ENCODE measurements around the gene MRAS.
A peak's percentile ranks its signal among the peaks of the same experiment; 100 is the strongest.
"Not testable (repeated sequence)": the region's sequence is repeated elsewhere in the genome, so short reads cannot be mapped to it uniquely, and the experiment has no call there.

The MRAS gene

DNA sequence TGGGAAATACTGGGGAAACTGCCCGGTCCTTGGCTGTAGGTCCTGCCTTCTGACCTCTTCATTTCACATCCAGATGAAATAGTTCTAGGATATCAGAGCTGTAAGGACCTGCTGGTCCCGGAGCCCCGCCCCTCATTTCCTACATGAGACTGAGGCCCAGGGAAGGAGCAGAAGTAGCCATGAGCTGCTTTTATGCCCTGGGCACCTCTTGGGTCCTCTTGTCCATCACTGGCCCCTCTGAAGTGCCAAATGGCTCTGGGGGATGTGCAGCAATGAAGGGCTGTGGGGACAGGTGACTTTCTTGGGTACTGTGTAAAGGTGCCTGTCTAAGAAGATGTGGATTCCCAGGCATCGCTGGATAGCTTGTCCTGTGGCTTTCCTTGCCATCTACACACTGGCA lies 45.8 kb downstream of the MRAS start:
- no peak for DNase-seq

DNA sequence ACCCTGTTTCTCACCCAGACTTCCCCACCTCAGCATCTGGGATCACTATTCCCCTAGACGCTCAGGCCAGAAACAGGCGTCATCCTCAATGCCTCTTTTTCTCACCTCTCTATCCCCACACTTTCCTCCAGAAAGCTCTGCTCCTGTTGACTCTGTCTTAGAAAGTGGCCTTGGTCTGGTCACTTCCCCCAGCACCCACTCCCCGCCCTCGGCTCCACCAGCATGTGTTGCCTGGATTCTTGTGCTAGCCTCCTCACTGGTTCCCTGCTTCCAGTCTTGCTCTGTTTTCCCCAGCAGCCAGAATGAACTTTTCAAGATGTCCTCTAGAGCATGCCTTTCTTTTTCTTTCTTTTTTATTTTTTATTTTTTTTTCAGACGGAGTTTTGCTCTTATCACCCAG lies 46.3 kb downstream of the MRAS start:
- no peak for DNase-seq

DNA sequence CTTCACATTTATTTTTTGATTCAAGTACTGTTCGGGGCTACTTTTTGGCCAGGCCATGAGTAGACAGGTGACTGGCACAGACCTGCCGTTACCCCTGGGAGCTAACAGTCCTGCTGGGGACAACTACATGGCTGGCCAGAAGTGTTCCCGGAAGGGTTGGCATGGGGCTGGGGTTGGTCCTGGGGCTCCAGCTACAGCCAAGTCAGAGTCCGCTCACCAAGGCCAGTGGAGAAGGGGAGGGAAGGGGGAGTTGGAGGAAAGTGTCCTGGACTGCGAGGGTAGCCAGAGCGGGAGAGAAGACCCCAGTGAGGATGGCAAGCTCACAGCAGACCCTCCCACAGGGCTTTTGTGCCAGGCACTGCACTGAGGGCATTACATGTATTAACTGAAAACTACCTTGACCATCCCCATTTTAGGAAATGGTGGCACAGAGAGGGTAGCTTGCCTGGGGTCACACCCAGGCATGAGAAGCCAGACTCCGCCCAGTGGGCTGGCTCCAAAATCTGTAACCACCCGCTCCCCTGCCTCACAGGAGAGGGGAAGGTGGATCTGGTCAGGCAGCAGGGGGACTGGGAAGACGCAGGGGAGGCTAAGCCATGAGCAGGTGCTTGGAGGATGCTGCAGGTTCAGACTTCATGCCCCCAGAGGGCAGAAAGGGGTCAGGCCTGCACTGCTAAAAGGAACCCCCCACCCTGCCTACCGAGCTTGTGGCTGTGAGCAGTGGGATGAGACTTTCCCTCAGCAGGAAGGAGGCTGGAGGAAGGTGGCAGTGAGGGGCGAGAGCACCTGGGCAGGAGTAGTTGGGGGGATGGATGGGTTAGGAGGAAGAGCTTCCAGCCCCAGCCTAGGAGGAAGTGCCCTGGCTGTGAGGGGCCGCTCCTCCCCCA lies 47.7 kb downstream of the MRAS start:
- no peak for DNase-seq

DNA sequence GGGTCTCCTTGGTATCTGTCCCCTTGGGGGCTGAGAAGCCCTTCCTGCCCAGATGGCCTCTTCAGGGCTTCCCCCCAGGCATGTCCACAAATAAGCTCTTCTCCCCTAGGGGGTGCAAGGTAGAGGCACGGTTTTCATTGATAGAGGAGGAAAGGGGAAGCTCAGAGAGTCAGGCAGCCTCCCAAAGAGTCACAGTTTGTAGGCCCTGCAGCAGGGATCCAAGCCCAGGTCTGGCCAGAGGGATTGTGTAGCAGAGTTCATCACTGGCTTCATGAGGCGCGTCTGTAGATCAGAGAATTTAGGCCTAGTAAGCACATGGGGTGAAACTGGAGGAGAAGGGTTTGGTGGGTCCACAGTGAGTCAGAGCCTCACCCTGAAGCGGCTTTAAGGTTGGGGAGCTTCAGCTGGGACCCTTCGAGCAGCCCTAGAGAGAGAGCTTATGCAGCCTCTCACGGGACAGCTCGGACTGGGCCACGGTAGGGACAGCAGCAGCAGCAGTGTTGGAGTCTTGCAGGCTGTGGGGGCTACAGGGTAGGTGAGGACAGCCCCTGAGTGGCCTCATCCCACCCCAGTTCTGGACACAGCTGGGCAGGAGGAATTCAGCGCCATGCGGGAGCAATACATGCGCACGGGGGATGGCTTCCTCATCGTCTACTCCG lies 48.5 kb downstream of the MRAS start:
- DNase-seq, result no peak

DNA sequence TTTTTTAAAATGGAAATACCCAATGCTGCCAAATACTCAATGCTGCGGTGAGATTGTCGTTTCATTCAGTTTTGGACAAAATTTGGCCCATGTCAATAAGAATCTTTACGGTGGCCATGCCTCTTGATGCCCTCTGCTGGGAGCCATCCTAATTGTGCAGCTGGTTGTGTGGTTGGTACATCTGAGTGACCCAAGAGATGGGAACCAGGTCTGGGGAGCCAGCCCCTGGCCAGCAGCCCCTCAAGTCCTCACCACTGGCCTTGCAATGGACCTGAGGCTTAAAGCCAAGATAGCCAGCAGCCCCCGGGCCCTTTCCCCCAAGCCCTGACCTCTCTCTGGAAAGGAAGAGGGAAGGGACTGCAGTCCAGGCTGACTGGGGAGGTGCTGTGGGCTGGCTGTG lies 49.6 kb downstream of the MRAS start:
- DNase-seq, result no peak

DNA sequence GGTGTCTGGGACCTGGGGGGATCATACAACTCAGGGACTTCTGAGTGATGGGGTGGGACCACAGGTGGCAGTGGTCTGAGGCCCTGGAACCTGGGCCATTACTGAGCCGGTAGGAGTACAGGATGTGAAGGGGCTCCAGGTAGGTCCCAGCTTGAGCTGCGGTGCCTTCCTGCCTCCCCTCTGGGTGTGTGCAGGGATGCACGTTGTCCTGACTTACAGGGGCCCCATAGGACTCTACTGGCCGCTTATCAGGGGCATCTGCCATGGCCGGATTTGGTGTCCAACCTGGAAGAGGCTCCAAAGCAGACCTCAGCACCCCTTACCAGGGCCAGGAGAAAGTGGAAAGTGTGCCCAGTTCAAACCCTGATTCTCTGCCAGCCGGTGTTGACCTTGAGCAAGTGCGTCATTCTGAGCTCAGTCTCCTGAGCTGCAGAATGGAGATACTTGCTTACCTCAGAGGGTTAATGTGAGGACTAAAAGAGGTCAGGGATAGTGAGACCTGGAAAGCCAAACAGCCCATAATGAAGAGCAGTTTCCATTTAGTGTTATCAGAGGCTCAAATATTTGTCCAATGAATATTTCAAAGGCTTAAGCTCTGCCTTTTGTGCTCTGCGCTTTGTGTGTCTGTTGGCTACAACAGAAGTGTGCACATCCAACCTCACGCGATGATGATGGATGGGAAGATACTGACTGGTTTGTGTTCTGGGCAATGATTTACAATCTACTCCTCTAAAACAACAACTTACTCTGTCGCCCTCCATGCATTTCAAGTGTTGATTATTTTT lies 50.6 kb downstream of the MRAS start:
- DNase-seq, result no peak

DNA sequence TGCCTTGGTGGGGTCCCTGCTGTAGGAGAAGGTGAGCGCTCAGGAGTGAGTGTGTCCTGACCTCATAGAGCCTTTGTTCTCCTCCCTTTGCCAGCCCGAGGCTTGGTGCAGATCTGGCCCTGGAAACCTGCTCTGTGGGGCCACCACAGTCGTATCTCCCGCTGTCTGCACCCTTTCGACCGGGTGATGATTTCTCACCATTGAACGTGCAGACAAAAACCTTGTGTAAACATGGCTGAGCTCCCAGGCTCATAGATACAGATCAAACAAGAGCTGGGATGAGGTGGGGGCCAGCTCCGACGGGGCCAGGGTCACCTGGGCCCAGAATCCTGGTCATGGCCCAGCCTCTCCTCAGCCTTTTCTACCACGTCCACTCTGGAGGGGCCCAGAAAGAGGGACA lies 51.4 kb downstream of the MRAS start:
- DNase-seq, result no peak

DNA sequence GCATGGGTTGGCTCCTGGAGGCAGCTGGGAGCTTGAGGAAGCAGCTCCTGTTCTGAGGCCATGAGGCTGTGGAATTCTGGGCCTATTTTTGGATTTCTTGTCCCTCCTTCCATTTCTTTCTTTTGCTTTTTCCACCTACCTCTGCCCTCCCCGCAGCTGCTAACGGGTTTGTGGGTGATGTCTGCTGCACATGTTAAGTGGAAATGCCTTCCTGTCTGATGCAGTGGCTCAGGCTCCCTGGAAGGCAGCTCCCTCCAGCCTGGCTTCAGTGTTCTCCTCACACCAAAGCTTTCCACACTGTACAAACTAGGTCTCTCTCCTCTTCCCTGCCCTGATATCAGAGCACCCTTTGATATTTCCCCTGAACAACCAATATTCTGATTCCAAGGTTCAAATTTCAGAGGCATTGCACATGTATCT lies 52.3 kb downstream of the MRAS start:
- no peak for DNase-seq

DNA sequence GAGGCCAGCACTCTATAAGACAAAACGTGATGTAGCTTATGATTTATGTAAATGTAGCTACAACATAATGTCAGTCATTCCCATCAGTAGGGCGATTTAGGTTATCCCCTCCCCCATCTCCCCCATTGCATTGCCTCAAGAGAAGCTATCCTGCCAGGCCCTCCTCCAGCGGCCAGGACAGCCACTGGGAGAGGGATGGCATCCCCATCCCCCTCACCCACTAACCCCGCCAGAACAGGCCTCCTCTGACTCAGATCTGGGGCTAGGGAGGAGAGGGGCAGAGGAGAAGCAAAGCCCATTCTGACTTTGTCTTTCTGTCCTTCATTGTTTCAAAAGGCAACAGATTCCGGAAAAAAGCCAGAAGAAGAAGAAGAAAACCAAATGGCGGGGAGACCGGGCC lies 53.5 kb downstream of the MRAS start:
- no peak for DNase-seq

DNA sequence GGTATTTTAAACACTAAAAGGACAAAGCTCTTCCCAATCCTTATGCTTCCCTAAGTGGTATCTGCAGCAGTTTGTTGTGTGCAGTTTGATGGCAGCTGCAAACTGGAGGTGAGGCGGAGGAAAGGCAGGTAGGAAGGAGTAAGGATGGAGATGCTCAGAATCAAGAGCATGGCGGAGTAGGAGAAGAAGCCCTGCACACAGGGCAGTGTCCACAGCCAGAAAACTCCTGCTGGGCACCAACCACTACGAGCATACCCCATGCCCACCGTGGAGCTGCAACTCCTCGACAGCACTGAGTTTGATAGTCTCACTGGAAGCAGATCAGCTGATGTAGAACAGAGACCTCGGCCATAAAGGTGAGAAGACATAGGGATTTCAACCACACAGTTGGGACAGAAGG lies 55.7 kb downstream of the MRAS start:
- DNase-seq, result no peak

DNA sequence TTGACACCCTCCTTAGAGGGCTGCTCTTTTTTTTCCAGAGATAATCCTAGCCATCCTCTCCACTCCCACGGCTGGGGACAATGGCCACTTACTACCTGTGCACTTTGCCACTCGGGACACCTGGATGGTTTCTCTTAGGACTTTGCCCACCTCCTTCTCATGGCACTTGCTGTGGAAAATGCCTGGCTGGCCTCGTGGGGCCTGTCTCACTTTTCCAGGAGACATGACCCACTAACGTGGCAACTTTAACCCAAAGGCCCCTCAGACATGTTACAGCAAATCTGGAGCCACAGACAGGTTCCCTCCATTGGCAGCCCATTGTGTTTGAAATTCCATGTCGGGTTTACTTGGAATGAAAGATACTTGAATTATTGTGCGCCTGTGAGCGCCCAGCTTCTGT lies 56.6 kb downstream of the MRAS start:
- DNase-seq, result no peak

DNA sequence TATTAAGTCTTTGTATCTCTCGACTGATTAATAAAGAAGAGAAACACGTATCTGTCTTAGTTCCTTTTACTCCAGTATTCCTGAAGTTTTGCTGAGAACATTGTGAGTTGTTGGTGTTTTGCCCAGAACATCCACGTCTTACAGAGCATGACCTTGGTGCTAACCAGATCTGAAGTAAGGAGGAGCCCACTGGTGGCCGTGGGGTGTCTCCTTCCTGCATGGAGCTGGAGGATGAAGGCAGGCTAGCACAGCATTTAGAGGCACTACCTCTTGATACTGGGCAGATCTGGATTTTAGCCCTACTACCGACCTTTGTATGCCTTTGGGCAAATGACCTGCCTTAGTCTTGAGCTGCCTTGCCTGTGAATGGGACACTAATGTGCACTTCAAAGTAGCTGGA lies 57.1 kb downstream of the MRAS start:
- DNase-seq, result no peak

DNA sequence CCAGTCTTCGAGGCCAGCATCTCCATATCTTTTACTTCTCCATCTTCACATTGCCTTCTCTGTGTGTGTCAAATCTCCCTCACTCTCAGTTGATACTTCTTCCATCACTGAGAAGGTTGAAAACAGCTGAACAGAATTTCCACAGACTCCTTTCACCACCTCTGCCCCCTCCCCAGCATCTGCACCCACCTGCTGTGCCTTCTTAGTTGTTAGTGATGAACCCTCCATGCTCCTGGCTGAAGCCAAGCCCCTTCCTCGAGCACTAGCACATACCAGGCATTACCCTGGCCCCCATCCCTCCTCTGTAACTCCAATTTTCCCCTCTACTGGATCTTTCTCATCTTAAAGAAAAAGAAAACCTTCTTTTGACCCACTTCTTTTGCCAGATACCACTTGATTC lies 58.2 kb downstream of the MRAS start:
- DNase-seq, result no peak

DNA sequence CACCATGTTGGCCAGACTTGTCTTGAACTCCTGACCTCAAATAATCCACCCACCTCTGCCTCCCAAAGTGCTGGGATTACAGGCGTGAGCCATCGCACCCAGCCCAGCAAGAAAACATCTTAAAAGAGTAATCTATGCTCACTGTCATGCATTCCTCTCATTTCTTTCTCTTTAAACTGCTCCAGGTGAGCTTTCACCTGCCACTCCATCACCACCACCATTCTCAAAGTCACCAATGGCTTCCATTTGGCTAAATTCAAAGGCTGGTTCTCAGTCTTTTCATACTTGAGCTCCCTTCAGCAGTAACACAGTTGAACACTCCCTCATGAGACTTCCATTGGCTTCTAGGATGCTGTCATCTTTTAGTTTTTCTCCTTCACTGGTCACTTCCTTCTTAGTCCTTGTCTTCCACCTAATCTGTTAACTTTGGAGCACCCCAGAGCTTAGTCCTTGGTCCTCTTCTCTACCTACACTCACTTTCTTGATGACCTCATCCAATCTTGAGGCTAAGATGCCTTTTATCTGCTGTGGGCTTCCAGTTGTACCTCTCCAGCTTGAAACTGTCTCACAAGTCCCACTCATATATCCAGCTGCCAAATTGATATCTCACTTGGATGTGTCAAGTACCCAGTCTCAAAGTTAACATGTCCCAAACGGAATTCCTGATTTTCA lies 59.0 kb downstream of the MRAS start:
- no peak for DNase-seq

DNA sequence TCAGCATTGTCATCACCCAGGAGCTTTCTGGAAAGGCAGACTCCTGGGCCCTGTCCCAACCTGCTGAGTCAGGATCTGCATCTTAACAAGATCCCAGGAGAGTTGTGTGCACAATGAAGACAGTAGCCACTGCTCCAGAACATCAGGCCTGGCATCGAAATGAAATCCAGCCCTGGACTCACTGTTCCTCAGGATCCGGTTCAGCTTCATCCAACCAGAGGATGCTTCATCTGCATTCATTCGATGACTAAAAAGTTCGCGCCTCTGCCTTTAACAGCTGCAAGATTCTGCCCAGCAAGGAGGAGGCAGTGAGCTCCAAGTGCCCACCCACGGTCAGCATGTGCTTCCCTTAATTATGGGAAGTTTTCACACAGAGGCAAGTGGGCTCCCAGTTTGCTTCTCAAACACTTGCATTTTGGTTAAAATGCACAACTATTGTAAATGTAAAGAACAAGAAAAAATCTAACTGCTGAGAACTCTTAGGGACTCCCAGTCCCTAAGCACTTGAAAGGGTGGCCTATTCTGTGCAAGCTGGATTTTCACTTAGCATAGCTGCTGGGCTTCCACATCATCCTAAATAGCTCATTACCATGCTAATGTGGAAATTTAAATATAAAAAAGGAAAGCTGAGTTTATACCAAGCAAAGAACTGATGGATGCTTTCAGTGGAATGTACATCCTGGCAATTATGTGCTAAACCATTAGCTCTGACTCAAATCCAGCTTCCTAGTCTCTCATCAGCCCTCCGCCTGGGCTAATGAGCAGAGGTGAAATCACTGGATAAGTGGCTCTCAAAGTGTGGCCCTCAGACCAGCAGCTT lies 60.6 kb downstream of the MRAS start:
- DNase-seq, result no peak

DNA sequence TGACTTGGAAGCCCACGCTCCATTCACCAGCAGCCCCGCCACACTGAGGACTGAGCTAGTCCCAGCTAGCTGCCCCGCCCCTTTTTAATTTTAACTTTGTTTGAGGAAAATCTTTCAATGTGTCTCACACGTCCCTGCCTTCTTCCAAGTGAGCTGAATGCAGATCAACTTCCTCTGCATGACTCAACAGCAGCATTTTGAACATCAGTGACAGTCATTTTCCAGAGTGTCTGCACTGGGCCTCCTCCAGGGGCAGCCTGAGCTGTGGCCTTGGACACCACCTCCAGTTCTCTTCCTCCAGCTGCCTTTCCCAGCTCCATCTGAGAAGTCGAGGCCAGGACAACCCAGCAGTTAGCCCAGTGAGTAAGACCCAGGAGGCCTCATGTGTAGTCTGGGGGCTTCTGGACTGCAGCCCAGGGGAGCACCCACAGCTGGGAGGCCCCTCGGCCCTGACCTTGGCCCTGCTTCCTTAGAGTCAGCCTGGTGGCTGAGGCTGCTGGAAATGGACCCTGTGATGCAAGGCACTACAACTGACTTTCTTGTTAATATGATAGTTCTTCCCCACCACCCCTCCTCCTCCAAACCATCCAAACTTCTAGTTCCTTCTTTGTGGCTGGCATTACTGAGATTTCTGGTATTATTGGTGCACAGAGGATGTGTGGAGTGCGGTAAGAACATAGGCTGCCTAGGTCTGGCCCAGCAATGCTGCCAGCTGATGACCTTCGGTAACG lies 64.6 kb downstream of the MRAS start:
- peak; percentile 14 for DNase-seq

DNA sequence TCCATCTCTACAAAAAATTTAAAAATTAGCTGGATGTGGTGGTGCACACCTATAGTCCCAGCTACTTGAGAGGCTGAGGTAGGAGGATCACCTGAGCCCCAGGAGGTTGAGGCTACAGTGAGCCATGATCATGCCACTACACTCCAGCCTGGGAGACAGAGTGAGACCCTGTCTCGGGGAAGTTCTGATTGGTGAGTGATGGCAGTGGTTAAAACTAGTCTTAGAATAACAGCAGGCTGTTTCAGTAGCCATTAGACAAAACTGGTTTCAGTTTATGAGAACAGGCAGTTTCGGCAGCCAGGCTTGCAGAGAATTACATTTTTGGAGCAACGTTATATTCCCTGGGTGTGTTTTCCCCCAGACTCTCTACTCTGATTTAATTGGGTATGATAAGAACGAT lies 67.9 kb downstream of the MRAS start:
- not testable (repeated sequence) for DNase-seq

DNA sequence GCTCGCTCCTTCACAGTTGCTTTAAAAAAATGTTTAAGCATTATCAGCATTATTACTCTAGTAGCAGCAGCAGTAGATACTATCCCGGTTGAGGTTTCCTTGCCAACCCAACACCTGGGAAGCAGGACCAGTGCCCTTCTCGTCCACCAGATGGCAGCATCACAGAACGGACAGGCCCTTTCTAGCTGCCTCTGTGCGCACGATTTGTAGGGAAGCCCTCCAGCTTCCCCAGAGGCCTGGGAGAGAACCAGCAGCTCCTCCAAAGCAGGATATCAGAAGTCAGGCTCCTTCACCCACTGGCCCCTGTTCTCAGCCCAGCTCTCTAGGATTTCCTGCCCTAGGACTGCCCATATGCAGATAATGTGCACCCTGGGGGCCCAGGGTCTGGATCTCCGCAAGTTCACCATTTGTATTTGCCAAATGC lies 69.2 kb downstream of the MRAS start:
- no peak for DNase-seq

DNA sequence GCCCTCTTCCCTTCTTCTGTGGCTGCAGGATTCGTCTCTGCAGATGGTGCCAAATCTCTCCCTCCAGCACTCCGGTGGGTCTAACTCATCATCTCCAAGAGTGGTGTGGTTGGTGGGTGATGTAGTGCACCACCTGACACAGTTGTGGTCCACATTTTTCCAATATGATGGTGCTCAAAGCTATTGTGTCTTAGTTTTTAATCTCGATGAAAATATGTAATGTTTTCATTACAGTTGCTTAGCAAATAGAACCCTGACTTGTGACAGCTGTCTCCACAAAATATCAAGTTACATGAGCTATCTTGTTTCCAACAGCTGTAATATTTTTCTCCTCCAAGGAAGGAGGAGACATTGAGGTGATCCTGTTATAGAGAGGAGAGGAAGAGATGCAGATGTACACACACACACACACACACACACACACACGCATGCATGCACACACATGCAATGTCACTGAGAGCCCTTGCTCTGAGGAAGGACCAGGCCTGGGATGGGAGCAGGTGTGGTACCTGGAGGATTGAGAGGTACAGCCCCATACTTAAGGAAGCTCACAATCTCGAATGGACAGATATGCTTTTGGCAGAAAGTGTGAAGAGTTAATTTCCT lies 70.3 kb downstream of the MRAS start:
- DNase-seq, result no peak

DNA sequence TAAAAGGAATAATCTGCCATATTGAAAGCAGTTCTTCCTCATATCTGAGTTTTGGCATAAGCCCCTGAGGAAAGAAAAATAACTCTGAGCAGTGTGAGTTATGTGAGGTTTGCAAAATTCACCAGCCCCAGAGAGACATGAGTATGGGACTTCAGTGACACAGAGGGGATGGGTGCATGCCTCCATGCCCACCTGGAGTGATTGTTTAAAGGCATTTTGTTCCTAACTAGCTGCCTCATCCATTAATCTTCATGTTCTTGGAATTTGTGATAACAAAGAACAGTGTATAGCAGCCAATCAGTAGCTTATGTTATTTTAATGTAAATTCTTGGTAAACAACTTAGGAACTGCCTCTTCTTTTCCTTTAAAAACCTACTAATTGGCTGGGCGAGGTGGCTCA lies 74.9 kb downstream of the MRAS start:
- no peak for DNase-seq

DNA sequence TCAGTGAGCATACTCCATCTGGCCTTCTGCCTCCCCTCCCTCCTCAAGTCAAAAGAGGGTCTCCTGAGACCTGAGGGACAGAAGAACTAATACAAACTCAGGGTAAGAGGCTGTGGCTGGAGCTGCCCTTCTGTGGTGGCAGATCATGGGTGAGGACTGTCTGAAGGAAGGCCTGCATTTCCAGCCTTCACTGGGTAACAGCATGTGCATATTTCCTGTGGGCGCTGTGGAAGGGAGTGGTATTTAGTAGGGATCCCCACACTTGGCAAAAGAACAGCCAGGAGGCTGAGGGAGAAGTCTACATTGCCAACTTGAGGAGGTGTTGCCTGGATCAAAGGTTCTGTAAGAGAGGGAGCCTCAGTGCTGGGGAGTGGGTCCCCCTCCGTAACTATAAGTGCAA lies 75.9 kb downstream of the MRAS start:
- DNase-seq, result no peak
